ENCODE data around the gene GSK3A. TPM values are rescaled to one million over a fixed set of nuclear protein-coding genes. Genes with fewer than 3 reads are reported as not detected.
A peak's percentile ranks its signal among the peaks of the same experiment; 100 is the strongest.

GSK3A gene
- total RNA-seq, 2 donors from 2014 or later = 27.7 to 28.1 TPM

DNA sequence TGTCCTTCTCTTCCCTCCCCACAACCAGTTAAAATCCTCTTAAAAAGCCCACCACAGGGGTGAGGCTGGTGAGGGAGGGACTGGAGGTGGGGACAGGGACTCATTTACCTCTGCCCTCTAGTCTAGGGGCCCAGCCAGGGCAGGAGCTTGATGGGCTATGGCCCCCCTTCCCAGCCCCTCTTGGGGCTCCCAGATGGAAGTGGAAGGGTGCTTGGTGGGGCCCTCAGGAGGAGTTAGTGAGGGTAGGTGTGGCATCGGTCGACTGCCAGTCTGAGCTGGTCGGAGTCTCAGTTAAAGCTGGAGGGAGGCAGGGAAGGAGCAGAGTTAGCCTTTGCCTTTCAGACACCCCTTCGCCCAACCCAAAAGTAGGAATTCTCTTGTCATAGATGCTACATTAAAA is 11.8 kb downstream of the GSK3A start:
- no peak for ATAC-seq
- Mint-ChIP-seq H3K27ac (no peak overlapping the region), H3K36me3 (ENCODE audit: low read depth) (peaks cover 4% of the 10 kb centered on the region), H3K27me3 (no peaks in the 10 kb centered on the region), H3K4me1 (peaks cover 7% of the 10 kb centered on the region), H3K4me3 (no peak overlapping the region)
- DNase-seq = no peak
- no peaks in the 10 kb centered on the region for H3K9me3 ChIP-seq (ENCODE audit: control insufficient read depth, low read length, poor library complexity, severe bottlenecking)

DNA sequence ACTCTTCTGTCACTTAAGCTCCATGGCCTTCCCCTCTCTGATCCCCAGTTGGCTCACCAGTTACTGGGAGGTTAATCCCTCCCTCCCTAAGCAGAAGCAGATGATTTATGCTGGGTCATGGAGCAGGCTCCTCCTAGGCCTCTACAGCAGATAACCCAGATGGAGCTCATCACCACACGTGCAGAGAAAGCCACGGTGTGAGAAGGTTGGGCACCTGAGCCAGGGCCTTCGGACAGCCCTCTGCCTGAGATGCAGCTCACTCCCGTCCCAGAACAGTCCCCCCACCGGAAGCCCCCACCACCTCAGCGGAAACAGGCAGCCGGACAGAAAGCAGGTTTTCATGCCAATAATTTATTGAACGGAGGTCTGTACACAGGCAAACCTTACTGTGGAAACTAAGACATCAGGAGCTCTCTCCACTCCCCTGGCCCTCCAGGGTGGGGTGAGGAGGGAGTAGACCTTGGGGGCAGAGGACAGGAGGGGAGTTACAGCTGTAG is 12.5 kb downstream of the GSK3A start:
- H3K9me3 ChIP-seq (ENCODE audit: control insufficient read depth, low read length, poor library complexity, severe bottlenecking) = no peaks in the 10 kb centered on the region
- DNase-seq (no peak), ATAC-seq (no peak)
- H3K27ac Mint-ChIP-seq = peak overlapping the region; percentile 16
- H3K27me3 Mint-ChIP-seq = no peaks in the 10 kb centered on the region
- peak overlapping the region; percentile 28 for H3K4me3 Mint-ChIP-seq
- peaks cover 5% of the 10 kb centered on the region for H3K36me3 Mint-ChIP-seq (ENCODE audit: low read depth)
- H3K4me1 Mint-ChIP-seq = peaks cover 8% of the 10 kb centered on the region

DNA sequence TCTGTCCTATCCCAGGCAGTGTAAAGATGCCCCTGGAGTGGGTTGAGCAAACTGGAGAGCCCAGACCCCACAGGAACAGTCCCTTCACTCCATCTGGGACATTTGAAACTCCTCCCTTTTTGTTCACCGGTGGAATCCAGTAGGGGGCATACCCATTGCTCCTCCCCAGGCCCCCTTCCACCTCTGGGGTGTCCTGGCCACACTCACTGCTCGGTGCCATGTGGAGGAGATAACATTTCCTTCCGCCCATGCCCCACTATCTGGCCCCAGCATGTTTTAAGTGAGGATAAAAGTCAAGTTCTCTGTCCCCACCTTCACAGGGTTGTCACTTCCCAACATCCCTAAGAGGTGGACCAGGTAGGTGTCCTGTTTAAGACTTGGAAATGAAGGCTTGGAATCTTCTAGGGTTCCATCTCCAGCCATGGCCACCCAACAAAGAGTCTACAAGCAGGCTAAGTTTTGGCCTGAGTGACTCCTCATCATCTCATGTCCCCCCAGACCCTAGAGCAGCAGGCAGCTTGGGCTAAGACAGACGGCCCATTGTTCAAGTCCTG is 13.0 kb downstream of the GSK3A start:
- ATAC-seq = no peak
- Mint-ChIP-seq H3K27ac (peak overlapping the region; percentile 16), H3K27me3 (no peaks in the 10 kb centered on the region), H3K4me1 (peaks cover 9% of the 10 kb centered on the region), H3K36me3 (ENCODE audit: low read depth) (peaks cover 6% of the 10 kb centered on the region), H3K4me3 (peak overlapping the region; percentile 28)
- no peak for DNase-seq
- H3K9me3 ChIP-seq (ENCODE audit: control insufficient read depth, low read length, poor library complexity, severe bottlenecking) = no peaks in the 10 kb centered on the region

DNA sequence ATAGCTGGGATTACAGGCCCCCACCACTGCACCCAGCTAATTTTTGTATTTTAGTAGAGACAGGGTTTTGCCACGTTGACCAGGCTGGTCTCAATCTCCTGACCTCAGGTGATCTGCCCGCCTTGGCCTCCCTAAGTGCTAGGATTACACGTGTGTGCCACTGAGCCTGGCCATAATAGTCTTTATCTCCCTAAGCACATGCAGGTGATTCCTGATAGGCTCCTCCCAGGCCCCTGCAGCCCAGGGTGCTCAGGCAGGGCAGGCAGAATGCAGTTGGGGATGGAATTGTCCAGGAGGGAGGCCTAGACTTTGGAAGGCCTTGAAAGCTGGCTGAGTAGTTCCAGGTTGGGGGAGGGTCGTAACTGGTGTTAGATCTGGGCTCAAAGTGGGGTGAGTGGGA is 13.8 kb downstream of the GSK3A start:
- DNase-seq = no peak
- H3K27ac Mint-ChIP-seq = peak overlapping the region; percentile 16
- H3K4me1 Mint-ChIP-seq = peaks cover 9% of the 10 kb centered on the region
- no peaks in the 10 kb centered on the region for H3K27me3 Mint-ChIP-seq
- no peak overlapping the region for H3K4me3 Mint-ChIP-seq
- no peaks in the 10 kb centered on the region for H3K9me3 ChIP-seq (ENCODE audit: control insufficient read depth, low read length, poor library complexity, severe bottlenecking)
- no peak for ATAC-seq
- peaks cover 6% of the 10 kb centered on the region for H3K36me3 Mint-ChIP-seq (ENCODE audit: low read depth)

DNA sequence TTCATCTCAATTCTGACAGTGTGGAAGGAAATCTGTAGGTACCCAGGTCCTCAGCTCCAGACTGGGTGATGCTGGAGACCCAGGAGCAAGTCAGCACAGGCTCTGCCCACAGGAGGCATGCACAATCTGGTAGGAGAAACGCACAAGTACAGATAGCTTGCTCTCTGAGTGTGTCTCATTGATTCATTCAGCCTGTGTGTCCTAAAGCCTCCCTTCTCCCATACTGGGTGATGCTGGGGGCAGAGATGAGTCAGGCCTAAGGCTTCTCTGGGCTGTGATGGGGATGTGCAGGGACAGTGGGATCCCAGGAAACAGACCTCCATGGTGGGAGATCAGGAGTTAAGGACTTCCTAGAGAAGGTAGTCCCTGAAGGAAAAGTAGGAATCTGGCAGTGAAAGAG is 15.5 kb downstream of the GSK3A start:
- Mint-ChIP-seq H3K27ac (peak overlapping the region; percentile 49), H3K36me3 (ENCODE audit: low read depth) (peaks cover 6% of the 10 kb centered on the region), H3K4me1 (peaks cover 17% of the 10 kb centered on the region), H3K27me3 (no peaks in the 10 kb centered on the region), H3K4me3 (no peak overlapping the region)
- no peak for ATAC-seq
- H3K9me3 ChIP-seq (ENCODE audit: control insufficient read depth, low read length, poor library complexity, severe bottlenecking) = no peaks in the 10 kb centered on the region
- no peak for DNase-seq

DNA sequence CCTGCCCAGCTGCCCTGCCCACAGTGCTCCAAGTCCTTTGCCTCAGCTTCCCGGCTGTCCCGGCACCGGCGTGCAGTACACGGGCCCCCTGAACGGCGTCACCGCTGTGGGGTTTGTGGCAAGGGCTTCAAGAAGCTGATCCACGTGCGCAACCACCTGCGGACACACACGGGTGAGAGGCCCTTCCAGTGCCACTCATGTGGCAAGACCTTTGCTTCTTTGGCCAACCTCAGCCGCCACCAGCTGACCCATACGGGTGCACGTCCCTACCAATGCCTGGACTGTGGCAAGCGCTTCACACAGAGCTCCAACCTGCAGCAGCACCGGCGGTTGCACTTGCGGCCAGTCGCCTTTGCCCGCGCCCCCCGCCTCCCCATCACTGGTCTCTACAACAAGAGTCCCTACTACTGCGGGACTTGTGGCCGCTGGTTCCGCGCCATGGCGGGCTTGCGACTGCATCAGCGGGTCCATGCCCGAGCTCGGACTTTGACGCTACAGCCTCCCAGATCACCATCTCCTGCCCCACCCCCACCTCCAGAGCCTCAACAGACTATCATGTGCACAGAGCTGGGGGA is 16.6 kb downstream of the GSK3A start:
- Mint-ChIP-seq H3K27ac (no peak overlapping the region), H3K36me3 (ENCODE audit: low read depth) (peaks cover 6% of the 10 kb centered on the region)

DNA sequence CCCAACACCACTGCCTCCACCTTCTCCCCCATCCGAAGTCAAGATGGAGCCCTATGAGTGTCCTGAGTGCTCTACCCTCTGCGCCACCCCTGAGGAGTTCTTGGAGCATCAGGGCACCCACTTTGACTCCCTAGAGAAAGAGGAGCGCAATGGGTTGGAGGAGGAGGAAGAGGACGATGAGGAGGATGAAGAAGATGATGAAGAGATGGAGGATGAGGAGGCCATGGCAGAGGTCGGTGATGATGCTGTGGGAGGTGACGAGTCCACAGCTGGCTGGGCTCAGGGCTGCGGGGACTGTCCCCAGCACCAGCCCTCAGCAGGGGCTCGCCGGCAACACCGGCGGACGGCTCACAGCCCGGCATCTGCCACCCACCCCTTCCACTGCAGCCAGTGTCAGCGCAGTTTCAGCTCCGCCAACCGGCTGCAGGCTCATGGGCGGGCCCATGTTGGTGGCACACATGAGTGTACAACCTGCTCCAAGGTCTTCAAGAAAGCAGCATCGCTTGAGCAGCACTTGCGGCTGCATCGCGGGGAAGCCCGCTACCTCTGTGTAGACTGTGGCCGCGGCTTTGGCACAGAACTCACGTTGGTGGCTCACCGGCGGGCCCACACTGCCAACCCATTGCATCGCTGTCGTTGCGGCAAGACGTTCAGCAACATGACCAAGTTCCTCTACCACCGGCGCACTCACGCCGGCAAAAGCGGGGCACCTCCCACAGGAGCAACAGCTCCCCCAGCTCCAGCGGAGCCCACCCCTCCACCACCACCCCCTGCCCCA is 17.3 kb downstream of the GSK3A start:
- peaks cover 8% of the 10 kb centered on the region for H3K36me3 Mint-ChIP-seq (ENCODE audit: low read depth)

More for the DNA sequence above, 16.6 kb downstream of the GSK3A start:
- Mint-ChIP-seq H3K4me1 (peaks cover 20% of the 10 kb centered on the region), H3K4me3 (no peak overlapping the region), H3K27me3 (no peaks in the 10 kb centered on the region)
- H3K9me3 ChIP-seq (ENCODE audit: control insufficient read depth, low read length, poor library complexity, severe bottlenecking) = no peaks in the 10 kb centered on the region
- DNase-seq (no peak), ATAC-seq (no peak)

DNA sequence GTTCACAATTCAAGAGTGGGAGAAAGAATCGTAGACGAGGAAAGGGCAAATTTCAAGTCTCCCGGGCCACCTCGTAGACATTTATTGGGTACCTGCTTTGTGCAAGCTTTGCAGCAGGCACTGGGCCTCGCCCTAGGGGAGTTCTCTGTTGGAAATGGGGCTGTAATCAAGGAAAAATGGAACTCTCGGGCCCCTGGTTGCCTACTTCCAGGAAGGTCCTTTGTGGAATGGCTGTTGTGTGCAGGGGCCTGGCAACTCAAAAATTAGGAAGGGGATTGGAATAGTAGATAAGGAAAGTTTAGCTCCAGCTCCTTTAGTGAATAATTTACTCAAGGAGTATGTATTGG is 21.7 kb downstream of the GSK3A start:
- DNase-seq (no peak), ATAC-seq (no peak)
- peak overlapping the region; percentile 100 for H3K4me3 Mint-ChIP-seq
- peak overlapping the region; percentile 99 for H3K27ac Mint-ChIP-seq
- peaks cover 43% of the 10 kb centered on the region for H3K4me1 Mint-ChIP-seq
- no peaks in the 10 kb centered on the region for H3K27me3 Mint-ChIP-seq
- no peaks in the 10 kb centered on the region for H3K9me3 ChIP-seq (ENCODE audit: control insufficient read depth, low read length, poor library complexity, severe bottlenecking)
- peaks cover 12% of the 10 kb centered on the region for H3K36me3 Mint-ChIP-seq (ENCODE audit: low read depth)

More for the DNA sequence above, 17.3 kb downstream of the GSK3A start:
- no peak for DNase-seq
- ATAC-seq = no peak
- Mint-ChIP-seq H3K27me3 (no peaks in the 10 kb centered on the region), H3K4me3 (peak overlapping the region; percentile 56), H3K27ac (no peak overlapping the region), H3K4me1 (peaks cover 24% of the 10 kb centered on the region)
- H3K9me3 ChIP-seq (ENCODE audit: control insufficient read depth, low read length, poor library complexity, severe bottlenecking) = no peaks in the 10 kb centered on the region

DNA sequence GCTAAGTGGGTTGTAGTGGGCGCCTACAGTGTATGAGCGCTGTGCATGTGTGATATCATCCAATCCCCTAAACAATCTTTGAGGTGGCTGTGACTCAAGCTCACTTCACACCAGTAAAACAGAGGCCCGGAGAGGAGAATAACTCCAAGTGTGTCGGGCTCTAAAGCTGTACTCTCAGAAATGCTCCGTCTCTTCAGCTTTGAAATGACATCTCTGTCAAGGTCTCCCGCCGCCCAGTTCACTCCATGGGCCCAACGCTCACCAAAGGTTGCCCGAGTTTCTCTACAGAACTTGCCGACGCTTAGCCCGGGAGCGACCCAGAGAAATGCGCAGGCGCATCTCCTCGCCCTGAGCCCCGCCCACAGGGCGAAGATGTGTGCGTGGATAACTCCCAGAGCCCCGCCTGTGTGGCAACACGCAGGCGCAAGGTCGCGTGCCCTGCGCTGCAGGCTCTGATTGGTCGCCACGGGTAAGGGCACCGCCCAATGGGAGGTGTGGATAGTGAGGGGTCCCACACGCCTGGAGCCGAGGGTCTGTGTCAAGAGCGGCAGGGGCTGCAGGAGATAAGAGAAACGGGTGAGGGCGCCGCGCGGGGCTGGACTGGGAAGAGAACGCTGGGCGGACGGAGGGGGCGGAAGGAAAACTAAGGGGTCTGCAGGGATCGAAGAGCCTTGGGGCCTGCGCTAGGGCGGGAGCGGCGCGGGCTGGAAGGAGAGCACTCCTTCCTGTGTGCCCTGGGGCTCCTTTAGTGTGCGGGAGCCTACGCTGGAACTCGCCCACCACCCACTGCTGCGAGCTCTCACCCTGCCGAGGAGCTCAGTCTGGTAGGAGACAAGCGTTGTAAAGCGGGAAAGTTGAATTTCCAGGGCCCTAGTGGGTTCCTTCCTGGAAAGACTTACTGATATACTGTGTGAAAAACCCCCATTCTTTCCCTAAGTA is 22.3 kb downstream of the GSK3A start, which contains the start of gene ZNF526:
Gene ZNF526 (plus strand): TSS at position 501 of the 939 bp plus-strand sequence. CDS start 4,092 bp downstream, outside the sequence.
- Mint-ChIP-seq H3K4me1 (peaks cover 50% of the 10 kb centered on the region), H3K36me3 (ENCODE audit: low read depth) (peaks cover 12% of the 10 kb centered on the region), H3K27ac (peak within 1 kb of the TSS; percentile 99), H3K4me3 (peak within 1 kb of the TSS; percentile 100), H3K27me3 (no peaks in the 10 kb centered on the region)
- peak; percentile 84 for ATAC-seq
- peak; percentile 94 to 96 (median 94) for DNase-seq
- H3K9me3 ChIP-seq (ENCODE audit: control insufficient read depth, low read length, poor library complexity, severe bottlenecking) = no peaks in the 10 kb centered on the region

DNA sequence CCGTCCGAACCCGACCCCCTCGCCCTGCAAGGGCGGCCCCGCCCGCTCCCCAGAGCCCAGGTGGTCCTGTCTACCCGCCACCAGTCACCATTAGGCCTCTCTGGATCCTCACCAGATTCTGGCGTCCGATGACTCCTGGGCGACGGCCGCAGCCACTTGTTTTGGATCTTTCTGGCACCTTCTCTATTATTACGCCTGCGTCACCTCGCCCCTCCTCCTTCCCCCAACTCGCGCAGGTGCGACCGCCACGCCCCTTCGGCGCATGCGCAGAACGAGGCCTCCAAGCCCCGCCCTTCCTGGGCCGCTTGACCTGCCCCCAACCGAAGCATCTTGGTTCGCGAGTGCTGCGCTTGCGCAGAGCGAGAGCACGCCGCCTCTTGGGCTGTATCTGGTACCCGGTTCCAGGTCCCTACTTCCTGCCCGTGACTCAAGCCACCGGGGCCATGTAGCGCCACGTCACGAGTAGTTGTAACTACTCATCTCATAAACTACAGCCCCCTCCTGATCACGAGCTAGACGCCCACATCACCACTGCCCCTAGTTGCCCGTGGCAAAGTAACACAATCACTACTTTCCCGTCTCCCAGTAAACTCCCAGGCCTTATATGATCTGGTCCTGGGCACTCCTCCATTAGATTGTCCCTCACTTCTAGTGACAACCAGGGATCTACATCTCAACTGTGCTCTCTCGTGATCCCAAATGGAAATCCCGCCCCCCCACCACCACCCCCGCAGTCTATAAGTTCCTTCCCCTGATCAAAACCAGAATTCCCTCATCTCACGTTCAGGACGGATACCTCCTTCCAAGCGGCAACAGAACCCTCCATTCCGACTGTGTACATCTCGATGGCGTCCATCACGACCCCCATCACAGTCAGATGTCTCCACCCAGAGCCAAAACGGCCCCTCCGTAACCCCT is 24.6 kb downstream of the GSK3A start, which contains the start of gene DEDD2:
Gene DEDD2 (minus strand): TSS at position 158 of the 918 bp plus-strand sequence. CDS start 670 bp downstream, outside the sequence.
- no peaks in the 10 kb centered on the region for H3K27me3 Mint-ChIP-seq
- H3K4me1 Mint-ChIP-seq = peaks cover 59% of the 10 kb centered on the region
- H3K9me3 ChIP-seq (ENCODE audit: control insufficient read depth, low read length, poor library complexity, severe bottlenecking) = no peaks in the 10 kb centered on the region
- peaks cover 12% of the 10 kb centered on the region for H3K36me3 Mint-ChIP-seq (ENCODE audit: low read depth)
- DNase-seq (peak; percentile 98 to 100 (median 100)), ATAC-seq (peak; percentile 83)
- H3K4me3 Mint-ChIP-seq = peak within 1 kb of the TSS; percentile 94
- H3K27ac Mint-ChIP-seq = peak within 1 kb of the TSS; percentile 99

DNA sequence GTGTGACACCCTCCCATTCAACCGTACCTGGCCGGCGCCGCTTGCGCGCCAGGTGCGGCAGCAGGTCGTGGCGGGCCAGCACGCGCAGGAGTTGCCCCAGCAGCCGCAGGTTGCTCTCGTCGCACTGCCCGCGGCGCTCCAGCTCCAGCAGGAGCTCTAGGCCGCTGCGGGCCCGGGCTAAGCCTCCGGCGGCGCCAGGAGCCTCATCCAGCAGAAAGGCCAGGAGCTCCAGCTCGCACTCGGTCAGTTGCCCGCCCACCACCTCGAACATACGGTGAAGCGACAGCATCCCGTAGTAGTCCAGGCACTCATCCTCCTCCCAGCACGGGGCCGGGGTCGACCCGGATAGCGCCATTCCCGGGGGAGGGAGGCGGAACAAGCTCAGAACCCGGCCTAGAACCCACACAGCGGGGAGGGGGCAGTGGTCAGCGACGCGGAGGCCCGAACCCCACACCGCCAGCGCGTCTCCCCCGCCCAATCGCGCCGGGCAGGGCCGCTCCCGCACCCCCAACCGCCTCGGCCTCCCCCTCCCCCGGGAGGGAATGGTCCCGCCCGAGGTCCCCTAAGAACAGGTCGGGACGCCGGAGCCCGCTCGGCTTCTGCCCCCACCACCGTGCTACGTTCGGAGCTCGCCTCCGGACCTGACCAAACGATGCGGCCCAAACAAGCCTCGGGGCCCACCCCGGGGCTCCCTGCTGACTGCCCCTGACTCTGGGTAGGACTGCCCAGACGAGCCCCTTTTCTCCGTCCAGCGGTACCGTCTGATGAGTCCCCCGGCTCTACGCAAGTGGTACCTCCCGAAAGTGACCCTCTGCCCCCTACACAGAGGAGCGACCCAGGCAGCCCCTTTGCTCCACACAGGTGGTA is 25.5 kb downstream of the GSK3A start:
- peaks cover 60% of the 10 kb centered on the region for H3K4me1 Mint-ChIP-seq
- ATAC-seq (no peak), DNase-seq (peak in 1 of 3 donors; percentile 12)
- H3K9me3 ChIP-seq (ENCODE audit: control insufficient read depth, low read length, poor library complexity, severe bottlenecking) = no peaks in the 10 kb centered on the region
- peak overlapping the region; percentile 99 for H3K27ac Mint-ChIP-seq
- H3K27me3 Mint-ChIP-seq = no peaks in the 10 kb centered on the region
- peaks cover 12% of the 10 kb centered on the region for H3K36me3 Mint-ChIP-seq (ENCODE audit: low read depth)
- H3K4me3 Mint-ChIP-seq = peak overlapping the region; percentile 94

All from T-helper 17 cell (primary cell).